ENCODE data around the gene IMMP2L.

The IMMP2L gene

DNA sequence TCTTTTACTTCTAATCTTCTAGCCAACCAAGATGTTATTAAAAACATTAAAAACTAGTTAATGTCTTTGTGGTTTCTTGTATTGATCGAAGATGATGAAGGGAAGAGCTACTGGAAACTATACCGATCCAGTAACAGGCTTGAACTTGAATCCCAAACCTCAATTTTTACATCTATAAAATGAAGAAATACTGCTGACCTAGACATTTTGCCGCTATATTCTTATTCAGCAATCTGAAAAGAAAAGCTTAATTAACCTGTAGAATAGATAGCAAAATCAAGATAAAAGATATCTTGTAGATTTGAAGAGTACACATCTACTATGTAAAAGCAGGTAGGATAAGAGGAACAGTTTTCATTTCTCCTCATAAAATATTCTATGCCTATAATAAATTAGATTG is 797.4 kb downstream of the IMMP2L start:
- DNase-seq = no peak

DNA sequence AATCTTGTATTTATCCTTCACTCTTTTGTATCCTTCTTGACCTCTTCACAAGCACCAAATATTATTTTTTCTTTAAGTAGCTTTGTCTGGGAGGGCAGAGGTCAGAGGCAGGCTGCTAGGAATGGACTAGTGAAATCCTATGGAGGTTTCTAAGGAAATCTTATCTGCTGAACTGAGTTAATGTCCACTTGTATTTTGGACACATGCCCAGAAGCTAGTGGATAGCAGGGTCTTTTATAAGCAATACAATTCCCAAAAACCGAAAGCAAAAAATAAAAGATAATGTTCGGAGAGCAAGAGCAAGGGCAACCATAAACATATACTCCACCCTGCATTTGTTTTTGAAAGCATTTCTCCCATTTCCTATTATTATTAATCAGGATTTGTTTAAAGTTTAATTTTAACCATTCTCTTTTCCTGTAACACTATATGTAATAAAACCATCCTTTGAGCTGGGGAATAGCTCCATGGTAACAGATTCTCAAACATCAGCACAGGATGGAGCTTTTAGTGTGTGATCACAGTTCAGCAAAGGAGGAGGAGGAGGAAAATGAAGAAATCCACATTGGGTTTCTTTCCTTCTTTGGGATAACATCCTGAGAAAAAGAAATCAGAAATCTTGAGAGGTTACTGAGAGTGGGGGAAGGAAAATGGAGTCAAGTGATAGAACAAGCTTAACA is 799.6 kb downstream of the IMMP2L start:
- no peak for DNase-seq

DNA sequence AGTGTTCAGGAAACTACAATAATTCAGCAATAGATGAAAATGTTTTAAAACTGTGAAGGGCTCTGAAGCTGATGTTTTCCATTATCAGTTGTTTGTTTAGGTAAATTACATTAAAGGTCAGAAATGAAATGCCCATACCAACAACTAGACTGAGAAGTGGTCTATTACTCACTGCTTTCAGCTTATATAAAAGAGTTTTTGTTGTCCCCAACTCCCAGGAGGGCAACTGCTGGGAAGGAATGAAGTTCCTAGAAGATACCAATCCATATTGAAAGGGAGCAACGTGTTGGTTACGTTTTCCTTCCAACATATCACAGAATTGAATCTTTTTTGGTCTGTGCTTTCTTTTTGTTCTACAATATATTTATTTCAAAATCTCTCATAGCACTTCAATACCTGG is 802.0 kb downstream of the IMMP2L start:
- no peak for DNase-seq

DNA sequence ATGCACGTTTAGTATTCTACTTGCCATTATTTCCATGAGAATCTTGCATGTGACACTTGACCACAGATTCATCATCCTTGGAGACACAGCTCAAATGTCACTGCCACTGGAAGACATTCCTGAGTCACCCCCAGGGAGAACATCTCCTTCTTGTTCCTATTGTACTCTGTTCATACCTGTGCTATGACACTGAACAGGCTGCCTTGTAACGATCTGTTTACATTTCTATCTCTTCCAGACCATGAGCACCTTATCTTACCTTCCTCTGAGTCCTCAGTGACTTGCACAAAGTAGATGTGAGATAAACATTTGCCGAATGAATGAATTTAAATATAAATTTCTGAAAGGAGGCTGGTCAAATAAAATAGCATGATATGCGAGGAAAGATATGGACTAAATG is 803.2 kb downstream of the IMMP2L start:
- DNase-seq = no peak

DNA sequence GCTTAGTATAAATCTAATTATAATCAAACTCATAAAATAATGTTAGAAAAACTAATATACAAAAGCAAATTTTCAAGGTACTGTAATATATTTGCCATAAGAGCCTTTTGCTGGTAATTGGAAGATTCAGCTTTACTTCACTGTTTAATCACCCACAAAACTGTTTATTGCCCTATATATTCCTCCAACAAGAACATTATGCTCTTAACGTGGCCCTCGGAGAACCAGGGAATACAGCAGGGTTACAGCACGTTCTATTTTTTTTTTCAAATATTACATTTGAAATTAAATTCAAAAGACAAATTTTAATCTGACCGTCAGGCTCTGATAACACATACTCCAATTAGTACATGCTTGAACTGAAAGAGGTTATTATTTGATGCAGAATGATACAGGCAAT is 807.6 kb downstream of the IMMP2L start:
- DNase-seq = no peak

DNA sequence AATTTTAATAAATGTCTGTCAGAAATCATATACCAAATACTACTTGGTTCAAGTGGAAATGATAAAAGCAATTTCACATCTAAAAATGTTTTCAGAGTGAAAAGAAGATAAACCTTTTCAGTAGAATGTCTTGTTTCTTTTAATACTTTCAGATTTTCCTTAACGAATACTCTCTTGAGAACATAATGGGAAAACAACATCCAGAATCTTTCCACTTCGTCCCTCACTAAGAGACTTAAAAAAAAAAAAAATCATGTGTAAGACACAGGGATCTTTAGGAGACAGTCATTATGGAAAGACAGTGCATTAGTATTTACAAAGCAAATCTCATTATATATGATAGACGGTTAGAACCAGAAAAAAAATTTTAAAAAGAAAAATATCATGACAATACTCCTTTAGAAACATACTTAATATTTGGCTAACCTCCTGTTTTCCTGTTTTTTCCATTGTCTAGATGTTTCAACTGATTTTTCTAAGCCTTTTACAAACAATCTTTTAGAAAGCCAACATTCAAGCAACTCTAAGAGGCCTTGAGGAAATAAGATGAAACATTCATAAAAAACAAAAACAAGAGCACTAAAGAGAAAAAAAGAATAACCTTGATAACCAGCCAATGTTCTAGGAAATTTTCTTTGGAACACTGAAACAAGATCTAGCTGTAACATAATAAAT is 811.2 kb downstream of the IMMP2L start:
- DNase-seq = no peak

DNA sequence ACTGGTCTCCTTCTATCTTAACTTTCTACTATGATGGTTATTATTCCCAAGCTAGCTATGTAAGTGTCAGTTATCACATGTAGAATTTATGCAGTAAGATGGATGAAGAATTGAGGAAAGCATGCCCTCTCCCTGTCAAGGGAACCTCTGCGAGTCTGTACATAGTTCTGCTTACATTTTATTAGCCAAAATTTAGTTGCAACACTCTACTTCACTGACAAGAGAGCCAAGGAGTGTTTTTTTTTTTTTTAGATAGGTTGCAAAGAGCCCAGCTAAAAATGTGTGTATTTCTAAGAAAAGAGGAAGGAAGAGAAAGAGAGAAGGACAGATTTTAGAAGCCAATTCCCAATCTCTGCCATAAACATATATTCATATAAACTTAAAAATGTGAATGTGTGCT is 829.1 kb downstream of the IMMP2L start:
- DNase-seq = no peak

DNA sequence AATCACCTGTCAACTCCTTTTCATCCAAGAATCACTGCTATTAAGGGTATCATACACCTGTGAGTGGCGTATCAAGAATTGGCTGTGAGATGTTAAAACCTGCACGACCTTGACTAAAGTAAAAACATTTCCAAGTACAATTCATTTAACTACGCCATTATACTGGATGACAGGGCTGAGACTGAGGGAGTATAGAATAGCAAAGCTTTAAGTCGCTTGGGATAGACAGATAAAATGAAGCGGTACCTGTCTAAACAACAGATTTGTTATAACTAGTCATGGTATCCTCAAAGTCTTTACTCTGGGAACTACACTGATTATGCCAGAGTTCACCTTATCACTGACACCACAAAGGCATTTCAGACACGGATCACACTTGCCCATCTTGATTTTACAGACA is 837.5 kb downstream of the IMMP2L start:
- no peak for DNase-seq

DNA sequence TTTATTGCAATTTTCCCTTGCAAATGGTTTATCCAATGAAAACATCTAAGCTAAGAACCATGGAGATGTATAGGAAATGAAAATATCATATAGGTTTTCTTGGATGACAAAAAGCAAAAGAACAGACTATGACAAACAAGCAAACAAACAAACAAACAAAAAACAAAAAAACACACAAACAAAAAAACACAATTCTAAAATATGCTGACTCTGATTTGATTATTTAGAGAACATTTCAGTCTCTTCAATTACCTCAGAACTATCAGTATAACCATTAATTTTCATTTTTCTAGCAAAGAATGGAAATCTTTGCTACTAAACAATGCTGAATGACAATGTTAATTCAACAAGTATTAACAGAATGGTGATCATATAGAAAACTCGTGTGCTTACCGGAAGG is 840.9 kb downstream of the IMMP2L start:
- DNase-seq = no peak

DNA sequence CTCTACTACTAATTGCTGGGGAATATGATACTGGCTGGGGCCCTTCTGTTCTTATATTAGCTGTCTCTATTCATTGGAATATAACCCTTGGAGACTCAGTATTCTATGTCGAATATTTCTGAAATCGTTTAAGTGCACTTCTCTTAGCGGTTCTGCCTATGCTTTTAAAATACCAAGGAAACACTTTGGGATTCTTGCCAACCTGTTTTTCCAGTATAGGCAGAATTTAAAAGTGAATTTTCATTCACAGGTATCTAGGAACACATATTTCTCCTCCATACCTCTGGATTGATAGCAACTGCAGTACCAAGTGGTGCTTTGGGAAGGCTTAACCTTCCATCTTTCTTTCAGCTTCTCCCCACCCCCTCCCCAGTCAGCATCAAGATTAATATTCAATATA is 841.7 kb downstream of the IMMP2L start:
- DNase-seq = no peak

DNA sequence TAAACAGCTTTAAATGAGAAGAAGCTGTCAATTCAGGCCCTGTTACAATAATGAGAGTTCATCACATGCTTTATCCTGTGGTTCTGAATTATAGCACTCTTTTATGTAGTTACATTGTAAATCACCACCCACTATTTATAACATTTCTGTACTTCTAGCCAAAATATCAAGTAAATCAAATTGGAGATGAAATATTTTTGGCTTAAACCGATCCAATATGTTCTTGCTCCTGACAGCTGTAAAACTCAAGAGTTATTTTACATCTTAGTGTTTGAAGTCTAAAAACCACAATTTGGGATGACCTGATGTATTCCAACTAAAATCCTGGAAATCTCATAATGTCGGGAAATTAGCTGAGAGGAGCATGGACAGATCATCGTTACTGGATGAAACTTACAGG is 842.6 kb downstream of the IMMP2L start:
- no peak for DNase-seq

DNA sequence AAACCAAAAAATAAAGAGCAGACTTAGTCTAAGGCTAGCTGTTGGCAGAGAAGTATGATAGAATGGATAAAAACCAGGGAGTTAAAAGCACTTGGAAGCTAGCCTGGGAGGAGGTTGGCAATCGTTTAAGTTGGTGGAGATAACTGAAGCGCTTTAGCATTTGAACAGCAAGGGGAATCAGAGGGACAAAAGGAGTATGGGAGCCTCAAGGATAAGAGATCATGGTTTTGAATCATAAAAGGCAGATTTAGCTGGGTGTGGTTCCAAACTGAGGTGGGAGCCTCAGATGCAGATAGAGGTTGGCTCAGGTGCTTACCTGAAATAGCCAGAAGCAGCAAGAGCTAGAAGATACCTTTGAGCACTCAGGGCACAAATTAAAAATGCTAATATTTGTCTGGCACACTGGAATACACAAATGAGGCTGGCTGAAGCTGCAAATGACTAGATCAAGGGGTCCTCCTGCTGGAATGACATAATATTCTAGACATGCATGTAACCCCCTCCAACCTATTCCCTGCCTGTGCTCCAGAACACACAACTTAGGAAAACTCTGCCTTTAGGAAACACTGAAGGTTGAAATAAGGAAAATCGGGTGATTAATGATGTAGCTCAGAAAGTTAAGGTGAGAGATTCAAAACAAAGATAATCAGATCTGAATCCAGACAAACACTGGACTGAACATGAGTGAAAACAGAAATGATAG is 843.6 kb downstream of the IMMP2L start:
- DNase-seq = no peak

DNA sequence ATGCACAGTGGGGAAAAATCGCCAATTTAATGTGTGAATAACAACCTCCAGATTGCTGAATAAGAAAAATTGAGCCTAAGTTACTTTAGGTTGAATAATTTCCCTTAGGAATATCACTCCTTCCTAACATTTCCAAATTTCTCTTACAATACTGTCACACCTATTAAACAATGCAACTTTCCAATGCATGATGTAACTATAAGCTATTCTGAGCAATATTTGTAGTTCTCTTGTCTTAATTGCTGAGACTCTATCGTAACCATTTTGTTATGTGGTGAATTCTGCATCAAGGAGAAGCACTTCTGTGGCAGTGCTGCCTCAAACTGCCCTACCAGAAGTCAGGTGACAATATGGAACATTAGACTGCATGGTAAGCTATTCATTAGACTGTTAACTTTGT is 858.1 kb downstream of the IMMP2L start:
- no peak for DNase-seq

DNA sequence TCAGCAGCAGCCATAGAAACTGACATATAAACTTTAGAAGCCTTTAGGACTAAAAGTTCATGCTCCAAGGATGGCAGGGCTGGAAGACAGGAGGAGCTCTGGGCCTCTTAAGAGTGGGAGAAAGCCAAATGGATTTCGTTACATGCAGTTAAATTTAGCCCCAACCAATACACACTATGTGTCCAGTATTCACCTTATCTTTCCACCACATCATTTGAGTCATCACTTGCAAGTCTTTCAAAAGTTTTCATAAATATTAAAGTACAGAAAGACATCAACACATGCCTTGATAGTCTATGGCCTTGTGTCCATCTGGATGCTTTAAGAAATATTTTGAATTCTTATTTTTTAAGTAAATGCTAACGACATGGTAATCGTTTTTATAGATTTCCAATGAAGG is 863.7 kb downstream of the IMMP2L start:
- DNase-seq = no peak

DNA sequence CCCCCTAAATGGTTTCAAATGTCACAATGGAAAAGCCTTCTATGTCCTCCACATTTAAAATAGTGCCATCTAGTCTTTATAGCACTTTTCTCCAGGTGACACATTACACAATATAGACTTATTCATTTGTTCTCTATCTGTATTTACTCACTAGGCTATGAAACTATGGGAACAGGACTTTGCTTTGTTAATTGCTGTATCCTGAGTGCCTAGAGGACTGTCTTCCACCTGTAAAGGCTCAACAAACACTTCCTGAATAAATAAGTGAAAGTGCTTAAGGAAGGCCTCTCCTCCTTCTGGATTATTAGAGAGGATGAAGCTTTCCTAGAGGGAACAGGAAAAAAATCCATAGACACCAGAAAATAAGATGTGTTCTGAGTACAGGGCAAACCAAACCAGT is 868.9 kb downstream of the IMMP2L start:
- DNase-seq = no peak

DNA sequence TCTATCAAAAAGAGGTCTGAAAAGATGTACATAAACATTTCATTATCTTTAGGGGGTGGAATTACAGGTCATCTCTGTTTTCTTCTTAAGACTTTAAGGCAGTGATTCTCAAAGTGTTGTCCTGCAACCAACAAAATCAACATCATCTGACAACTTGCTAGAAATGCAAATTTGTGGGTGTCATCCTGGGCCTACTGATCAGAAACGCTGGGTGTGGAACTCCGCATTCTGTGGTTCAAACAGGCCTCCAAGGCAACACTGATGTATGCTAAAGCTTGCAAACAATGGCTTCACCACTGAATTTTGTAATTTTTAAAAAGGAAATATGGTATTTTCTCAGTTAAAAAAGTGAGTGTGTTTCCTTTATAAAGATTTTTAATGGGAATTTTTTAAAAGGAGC is 873.4 kb downstream of the IMMP2L start:
- DNase-seq = no peak

DNA sequence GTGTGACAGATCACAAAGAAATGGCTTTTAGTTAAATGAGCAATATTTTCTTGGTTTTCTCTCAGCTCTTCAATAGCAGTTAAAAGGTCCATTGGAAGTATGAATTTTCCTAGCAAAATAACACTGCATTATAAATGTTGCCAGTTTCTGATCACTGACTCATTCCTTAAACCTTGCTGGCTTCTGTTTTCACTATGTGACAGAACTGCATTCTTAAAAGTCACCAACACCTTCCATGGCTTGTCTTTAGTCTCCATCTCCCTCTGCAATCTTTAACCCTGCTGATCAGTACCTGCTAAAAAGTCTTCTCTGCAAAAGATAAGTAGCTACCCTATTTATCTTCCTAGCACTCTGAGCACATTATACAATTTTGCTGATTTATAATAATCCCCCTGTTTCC is 876.4 kb downstream of the IMMP2L start:
- no peak for DNase-seq

DNA sequence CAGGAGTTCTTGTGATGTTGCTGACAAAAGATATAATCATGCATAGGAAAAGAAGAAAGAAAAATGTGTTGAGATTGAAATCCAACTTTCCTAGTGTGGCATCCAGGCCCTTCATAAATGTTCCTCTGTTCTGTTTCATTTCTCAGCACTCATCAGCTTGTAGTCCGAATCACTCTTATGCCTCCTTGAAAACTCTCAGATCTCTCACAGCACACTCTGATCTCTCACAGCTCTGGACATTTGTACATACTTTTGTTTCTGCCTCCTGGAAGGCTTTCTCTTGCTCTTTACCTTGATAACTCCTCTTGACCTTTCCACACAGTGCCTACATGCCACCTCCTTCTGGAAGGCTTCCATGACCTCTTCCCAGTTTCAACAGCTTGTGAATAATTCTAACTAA is 880.4 kb downstream of the IMMP2L start:
- no peak for DNase-seq

DNA sequence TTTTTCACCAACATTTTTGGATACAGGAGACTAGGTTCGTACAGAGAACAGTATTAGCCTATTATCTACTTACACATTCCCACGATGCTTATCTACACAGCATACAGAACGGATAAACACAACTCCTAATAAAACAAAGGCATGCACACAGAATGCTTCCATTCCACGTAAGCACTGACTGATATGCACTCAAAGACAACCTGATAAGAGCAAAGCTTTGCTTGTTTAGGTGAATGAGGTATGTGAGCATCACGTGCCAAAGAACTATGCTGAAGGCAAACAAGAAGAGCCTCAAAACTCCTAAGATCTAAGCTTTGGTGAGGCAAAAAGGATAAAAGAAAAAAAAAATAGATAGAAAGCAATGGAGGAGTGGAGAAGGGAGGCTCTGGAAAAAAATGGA is 884.9 kb downstream of the IMMP2L start:
- DNase-seq = no peak

DNA sequence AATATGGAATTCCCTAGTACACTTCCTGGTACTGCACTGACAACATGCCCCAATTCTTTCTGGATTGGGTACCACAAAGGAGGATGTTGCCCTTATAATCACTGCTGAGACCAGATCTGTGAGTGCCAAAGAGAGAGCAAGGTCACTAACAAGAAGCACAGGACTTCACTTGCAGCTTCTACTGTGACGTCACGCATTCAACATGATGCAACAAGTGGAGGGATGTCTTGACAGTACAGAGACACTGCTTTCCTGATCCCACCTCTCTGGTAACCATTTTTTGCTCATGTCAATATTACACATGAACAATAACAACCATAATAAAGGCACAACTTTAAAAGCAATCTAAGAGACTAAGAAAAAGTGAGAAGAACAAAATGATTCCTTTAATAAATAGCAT is 885.5 kb downstream of the IMMP2L start:
- DNase-seq = no peak

DNA sequence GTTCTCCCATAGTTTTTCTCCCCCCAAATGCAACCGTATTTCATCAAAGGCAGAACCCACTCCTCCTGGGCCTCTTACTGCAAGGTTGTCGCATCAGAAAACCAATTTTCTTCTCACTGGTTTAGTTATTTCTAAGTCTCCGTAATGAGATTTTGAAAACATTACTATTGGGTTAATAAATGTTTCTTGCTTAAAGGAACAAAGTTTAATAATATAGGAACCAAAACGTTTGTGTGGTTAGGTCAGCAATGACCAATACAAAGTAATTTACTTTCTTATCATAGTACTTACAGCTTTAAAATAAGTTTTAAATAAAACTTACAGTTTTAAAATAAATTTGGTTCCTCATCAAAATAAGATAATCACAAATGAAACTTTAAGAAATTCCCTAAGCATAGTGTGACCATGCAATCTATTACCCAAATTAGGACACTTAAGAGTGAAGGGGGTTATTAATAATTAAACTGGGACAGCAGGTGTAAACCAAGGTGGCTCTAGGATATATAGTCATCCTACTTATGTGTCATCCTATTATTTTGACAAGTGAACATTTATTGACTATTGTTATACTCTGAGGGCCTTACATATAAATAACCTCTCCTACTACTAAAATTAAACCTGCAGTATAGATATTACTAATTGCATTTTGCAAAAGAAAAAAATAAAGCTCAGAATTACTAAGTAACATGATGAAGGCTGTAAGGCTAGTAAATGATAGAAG is 886.7 kb downstream of the IMMP2L start:
- DNase-seq = no peak

DNA sequence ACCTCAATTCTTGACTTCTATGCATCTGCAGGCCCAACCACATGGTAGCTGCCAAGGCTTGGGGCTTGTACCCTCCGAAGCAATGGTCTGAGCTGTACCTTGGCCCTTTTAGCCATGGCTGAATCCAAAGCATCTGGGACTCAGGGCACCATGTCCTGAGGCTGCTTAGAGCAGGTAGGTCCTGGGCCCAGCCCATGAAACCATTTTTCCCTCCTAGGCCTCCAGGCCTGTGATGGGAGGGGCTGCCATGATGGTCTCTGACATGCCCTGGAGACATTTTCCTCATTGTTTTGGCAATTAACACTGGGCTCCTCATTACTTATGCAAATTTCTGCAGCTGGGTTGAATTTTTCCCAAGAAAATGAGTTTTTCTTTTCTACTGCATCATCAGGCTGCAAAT is 889.1 kb downstream of the IMMP2L start:
- no peak for DNase-seq

DNA sequence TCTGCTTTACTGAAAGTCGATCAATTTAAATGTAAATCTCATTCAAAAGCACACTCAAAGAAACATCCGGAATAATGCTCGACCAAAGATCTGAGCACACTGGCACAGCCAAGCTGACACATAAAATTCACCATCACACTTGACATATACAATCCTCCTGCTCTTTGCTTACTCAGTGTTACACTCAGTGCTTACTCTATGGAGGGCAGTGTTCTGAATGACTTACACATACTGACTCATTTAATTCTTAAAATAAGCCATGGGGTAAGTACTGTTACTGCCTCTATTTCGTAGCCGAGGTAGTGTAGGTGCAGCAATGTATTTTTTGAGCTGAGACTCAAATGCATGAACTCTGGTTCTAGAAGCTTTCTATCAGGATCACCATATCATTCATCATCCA is 892.9 kb downstream of the IMMP2L start:
- no peak for DNase-seq

DNA sequence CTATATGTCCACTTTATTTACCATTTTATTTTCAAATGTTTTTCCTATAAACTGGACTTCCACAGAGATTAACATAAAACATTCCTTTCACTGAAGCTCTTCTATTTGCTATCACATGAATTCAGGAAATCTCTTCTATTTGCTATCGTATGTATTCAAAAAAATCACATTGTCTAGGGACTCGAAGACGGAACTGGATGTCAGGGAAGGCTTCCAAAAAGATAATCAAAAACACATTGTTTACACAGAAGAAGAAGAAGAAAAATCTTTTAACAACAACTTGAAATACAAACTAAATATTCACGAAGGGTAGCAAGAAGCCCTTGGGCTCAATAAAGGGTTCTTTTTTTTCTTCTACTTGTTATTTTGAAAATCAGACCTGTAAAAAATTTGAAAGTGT is 897.5 kb downstream of the IMMP2L start:
- DNase-seq = no peak

All from NCI-H2081 treated with DMSO at 0.1 percent for 48 hours (cell line).